Activated CD8-positive, alpha-beta memory T cell treated with anti-CD3 and anti-CD28 coated beads for 48 hours (primary cell): ENCODE measurements around the gene HSPBP1.

Experiments used
- DNase-seq, 3 experiments: peaks; one replicate each; pipeline ENCODE4 v3.0.0-alpha.2; 2020; ENCODE audit warnings: low read depth in 2 of 3, low spot score in 2 of 3

HSPBP1 gene

DNA sequence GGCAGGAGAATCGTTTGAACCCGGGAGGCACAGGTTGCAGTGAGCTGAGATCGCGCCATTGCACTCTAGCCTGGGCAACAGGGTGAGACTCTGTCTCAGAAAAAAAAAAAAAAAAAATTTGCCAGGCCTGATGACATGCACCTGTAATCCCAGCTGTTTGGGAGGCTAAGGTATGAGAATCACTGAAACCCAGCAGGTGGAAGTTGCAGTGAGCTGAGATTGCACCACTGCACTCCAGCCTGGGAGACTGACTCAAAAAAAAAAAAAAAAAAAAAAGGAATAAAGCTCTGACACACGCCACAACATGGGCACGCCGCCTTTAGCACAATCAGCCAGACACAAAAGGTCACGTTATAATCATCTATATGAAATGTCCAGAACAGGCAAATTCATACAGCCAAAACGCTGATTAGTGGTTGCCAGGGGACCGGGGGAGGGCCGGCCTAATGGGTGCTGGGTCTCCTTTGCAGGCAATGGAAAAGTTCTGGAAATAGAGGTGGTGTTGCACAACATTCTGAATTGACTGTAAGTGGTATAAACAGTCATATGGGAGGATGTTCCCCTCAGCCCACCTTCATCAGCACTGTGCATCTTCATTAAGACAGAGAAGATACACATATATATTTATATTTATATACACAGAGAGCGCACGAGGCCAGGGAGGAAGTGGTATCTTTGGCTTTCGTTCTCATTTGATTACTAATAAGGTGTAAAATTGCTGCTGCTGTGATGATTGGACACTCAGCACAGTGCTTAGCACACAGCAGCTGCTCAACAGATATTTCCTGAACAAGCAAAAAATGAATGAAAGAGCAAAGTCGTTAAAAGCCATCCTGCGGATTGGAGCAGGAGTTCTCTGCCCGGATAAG lies 3.8 kb downstream of the HSPBP1 start:
- no peak for DNase-seq

GRCh38 chr19:55273978-55274707 lies 5.8 kb downstream of the HSPBP1 start:
- DNase-seq: no peak

DNA sequence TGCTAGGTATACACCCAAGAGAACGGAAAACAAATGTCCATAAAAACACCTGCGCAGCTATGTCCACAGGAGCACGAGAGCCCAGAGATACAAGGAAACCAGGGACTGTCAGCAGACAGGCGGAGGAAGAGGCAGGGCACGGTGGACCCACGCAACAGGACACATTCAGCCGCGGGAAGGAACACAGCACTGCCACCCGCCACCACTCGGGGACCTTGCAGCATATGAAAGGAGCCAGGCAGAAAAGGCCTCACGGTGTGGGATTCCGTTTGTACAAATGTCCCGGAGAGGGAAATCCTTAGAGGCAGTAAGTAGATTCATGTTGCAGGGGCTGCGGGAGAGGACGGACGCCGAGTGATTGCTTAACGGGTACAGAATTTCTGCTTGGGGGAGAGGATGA lies 7.8 kb downstream of the HSPBP1 start:
- DNase-seq: no peak

DNA sequence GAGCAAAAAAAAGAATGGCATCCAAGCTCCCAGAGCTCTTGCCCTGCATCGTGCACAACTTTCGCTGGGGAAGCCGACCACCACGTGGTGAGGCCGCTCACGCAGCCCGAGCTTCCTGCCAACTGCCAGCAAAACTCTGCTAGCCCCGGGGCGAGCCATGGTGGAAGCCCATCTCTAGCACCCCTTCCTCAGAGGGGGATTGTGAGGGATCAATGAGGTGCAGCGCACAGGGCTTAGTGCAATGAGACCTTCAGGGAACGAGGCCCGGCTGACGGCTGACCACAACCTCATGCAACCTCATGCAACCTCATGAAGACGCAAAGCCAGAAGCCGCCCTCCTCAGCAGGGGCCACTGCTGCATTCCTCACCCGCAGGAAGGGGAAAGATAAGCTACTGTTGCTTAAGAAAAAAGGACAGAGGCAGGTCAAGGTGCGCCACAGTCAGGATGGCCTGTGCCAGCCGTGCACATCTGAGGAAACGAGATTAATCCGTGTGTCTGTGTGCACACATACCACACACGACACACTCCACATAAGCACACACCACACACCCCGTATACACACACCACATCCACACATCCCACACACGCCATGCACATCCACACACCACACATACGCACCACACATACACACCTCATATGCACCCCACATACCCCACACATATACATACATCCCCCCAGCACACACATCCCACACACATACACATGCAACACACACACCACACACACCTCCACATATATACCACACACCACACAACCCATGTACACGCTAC lies 9.6 kb downstream of the HSPBP1 start:
- DNase-seq: no peak

GRCh38 chr19:55269299-55269698 lies 10.6 kb downstream of the HSPBP1 start:
- no peak for DNase-seq

- no peak for DNase-seq
These were observed 13.1 kb downstream of the HSPBP1 start for GRCh38 chr19:55266840-55267239.

- DNase-seq: no peak
These were observed 13.5 kb downstream of the HSPBP1 start for GRCh38 chr19:55266404-55266803.

GRCh38 chr19:55265723-55266386 lies 14.1 kb downstream of the HSPBP1 start:
- no peak for DNase-seq

GRCh38 chr19:55265173-55265572 lies 14.7 kb downstream of the HSPBP1 start:
- DNase-seq: no peak

DNA sequence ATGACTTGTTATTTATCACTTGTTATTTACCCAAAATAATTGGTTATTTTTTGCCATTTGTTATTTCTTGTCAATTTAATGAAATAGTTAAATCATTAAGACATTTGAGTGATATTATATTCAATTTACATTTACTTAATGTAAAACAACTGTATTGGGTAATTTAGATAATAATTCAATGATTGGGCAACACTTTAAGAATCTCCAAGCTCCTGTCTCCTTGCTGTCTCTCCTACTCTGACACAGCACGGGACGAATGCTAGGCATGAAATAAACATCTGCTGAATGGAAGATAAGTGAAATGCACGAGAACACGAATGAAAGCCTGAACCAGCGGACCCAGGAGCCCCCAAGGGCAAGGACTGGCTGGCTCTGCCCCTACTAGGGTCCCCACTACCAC lies 15.4 kb downstream of the HSPBP1 start:
- DNase-seq: no peak

DNA sequence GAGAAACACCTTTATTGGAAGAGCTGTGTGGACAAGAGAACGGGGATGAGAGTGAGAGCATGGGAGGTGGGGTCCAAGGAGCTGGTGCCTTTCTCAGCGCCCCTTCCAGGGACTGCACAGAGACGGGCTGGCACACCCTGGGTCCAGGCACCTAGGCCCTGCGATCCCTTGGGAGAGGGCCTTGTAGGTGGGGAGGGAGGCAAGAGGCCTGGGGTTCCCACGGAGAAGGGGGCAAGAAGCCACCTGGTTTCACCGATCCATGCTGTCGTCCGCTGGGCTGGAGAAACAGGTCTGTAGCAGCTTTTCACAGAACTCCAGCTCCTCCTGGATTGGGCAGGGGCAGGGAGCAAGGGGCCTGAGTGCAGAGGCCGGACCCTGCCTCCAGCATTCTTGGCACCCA lies 17.6 kb downstream of the HSPBP1 start:
- DNase-seq: no peak

DNA sequence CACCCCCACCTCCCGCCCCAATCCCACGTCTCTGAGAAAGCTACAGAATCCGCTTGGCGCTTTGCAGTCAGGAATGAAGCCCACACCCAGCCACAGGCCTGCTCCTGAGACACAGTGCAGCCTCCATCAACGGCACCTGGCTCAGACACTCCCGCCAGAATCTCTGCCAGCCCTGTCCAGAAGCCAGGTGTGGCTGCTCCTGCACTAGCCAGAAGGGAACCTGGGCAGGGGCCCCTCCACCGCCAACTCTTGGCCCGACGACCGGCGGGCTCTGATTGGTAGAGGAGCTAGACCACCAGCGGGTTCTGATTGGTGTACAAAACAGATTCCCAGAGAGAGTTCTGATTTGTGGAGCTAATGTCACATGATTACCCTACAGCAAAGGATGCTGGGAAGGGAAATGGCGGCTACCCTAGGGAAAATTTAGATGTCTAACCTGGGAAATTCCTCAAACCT lies 18.2 kb downstream of the HSPBP1 start:
- DNase-seq: no peak

GRCh38 chr19:55259540-55260210 lies 20.2 kb downstream of the HSPBP1 start:
- no peak for DNase-seq

GRCh38 chr19:55258828-55259539 lies 20.9 kb downstream of the HSPBP1 start, which contains the start of gene PPP6R1:
TSS of gene PPP6R1 (minus strand) at chr19:55259017. CDS start at chr19:55247103, 11,914 bp downstream.
- DNase-seq: peak; percentile 84 to 97 (median 96)

- DNase-seq: no peak
These were observed 21.5 kb downstream of the HSPBP1 start for GRCh38 chr19:55258476-55258827.

DNA sequence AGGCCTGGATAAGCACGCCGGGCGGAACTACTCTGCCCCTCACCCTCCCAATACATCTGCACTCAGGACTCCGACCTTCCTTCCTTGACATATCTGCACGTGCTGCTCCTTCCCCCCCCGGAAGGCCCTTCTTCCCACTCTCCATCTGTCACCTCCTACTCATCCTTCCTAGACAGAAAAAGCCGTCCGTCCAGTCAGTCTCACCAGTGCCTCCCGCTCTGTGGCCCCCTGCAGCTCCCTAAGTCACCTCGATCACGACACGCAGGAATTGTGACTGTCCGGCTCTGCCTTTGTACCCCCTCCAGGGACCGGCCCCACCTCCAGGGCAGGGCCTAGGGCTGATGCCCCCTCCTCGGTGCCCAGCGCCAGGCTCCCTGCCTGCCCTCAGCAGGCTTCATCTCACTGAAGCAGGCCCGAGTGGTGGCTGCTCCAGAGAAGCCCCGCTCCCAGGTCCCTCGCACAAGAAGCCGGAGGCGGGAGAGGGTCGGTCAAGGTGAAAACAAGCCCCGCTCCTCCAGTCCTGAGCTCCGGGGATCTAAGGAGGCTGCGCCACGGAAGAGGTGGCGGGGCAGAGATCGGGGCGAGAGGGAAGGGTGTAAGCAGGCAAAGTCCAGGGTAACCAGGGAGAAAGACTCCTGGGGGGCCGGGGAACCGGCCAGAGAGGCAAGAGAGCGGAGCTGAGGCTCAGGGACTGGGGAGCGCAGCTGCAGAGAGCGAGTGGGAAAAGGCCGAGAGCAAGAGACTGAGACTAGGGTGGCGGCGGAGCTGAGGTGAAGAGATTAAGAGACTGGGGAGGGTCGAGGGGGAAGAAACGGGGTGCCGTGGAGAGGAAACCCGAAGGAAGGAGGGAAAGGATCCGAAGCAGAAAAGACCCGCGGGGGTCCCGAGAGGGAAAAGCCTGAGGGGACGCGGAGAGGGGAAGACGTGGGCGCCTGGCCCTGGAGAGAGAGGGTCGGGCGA lies 22.2 kb downstream of the HSPBP1 start:
- DNase-seq: no peak

DNA sequence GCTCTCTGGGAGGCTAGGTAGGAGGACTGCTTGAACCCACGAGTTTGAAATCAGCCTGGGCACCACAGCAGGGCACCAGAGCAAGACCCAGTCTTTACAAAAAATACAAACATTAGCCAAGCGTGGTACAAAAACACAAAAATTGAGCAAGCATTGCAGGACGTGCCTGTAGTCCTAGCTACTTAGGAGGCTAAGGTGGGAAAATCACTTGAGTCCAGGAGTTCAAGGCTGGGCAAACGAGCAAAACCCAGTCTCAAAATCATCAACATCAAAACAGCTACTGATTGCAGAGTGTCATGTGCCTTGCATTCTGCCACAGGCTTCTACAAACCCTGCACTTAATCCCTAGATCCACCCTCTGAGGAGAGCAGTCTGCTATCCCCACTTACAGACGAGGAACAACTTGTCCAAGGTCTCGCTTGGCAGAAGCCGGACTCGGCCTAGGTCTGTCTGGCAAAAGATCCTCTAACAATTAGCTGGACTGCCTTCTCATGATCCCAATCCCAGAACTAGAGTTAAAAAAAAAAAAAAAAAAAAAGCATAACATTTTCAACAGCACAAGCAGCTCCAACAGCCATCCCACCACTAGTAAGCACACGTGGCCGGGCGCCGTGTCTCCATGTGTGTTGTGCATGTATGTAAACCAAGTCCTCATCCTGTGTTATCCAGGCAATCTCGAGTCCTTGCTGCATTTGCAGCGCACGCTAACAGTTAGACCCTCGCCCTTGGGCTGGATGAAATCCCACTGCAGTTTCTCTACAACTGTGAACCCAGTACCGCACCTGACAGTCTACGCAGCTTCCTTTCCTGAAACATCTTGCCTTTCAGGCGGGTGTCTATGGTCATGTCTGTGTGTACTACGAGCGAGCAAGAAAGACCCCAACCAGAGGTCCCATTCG lies 23.1 kb downstream of the HSPBP1 start:
- DNase-seq: no peak
